Neural crest cell (in vitro differentiated cells): ENCODE measurements around the gene OPRL1. TPM values are rescaled to one million over a fixed set of nuclear protein-coding genes. Genes with fewer than 3 reads are reported as not detected.
"Not testable (repeated sequence)": the region's sequence is repeated elsewhere in the genome, so short reads cannot be mapped to it uniquely, and the experiment has no call there.

Source experiments
- DNase-seq: peaks from one replicate; pipeline ENCODE4 v3.0.0; 2021; ENCODE audit warnings: low read depth, mixed read lengths, low spot score
- H3K27ac Mint-ChIP-seq: one replicate; pipeline ENCODE4 v1.8.0; 2021; ENCODE audit warnings: mild to moderate bottlenecking, mixed read lengths; ENCODE audit not compliant: unreplicated experiment
- H3K27me3 Mint-ChIP-seq: 2 replicates; pipeline ENCODE4 v1.8.0; 2021; ENCODE audit warnings: low read depth, mild to moderate bottlenecking, mixed read lengths
- H3K36me3 Mint-ChIP-seq: 2 replicates; pipeline ENCODE4 v1.8.0; 2021; ENCODE audit warnings: low read depth, mild to moderate bottlenecking, mixed read lengths
- H3K4me1 Mint-ChIP-seq: 2 replicates; pipeline ENCODE4 v1.8.0; 2021; ENCODE audit warnings: mixed read lengths
- H3K4me3 Mint-ChIP-seq: one replicate; pipeline ENCODE4 v1.8.0; 2021; ENCODE audit warnings: mild to moderate bottlenecking, mixed read lengths
- H3K9me3 Mint-ChIP-seq: 2 replicates; pipeline ENCODE4 v1.8.0; 2021; ENCODE audit warnings: mixed read lengths
- total RNA-seq: library from RNA; stranded (reverse); gene quantifications from 2 replicates; pipeline ENCODE4 v1.2.1, GENCODE V29; 2021
- TF ChIP-seq, protein P1 (sequence below): fragments of 200-600 bp; sonication (generic); conservative IDR thresholded peaks from 2 replicates; pipeline ENCODE4 v1.5.0; 2021; ENCODE audit warnings: antibody characterized with exemption, mild to moderate bottlenecking

The OPRL1 gene
- total RNA-seq, 1 donor from 2014 or later: 0.96 TPM

DNA sequence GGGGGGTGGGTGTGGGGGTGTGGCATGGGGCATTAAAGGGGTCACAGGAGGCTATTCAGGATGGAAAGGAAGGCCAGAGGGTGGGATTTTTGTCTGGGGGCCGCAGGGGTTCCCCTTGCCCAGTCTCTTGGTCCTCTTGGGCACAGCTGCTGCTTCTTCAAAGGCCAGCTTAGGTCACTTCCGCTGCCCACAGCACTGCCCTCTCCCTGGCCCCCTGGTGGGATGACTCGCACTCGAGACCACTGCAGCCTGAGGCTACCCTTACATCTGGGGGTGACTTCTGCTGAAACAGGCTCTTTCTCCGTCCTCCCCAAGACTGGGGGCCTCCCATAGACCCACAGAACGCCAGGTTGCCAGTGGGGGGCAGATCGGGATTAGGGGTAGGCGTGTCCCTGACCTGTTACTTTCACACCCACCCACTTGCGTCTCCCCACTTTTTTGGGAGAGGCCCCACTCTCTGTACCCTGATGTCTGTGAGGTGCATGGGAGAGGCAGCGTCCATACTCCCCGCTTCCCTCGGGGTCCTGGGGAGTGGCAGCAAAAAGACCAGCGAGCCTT is 3.0 kb downstream of the OPRL1 start:
- Mint-ChIP-seq H3K27ac (no peak overlapping the region), H3K36me3 (no peaks in the 10 kb centered on the region), H3K9me3 (no peaks in the 10 kb centered on the region), H3K27me3 (peaks cover 59% of the 10 kb centered on the region), H3K4me3 (peak overlapping the region; percentile 67), H3K4me1 (peaks cover 30% of the 10 kb centered on the region)
- DNase-seq: no peak
- TF ChIP-seq, protein P1, sequence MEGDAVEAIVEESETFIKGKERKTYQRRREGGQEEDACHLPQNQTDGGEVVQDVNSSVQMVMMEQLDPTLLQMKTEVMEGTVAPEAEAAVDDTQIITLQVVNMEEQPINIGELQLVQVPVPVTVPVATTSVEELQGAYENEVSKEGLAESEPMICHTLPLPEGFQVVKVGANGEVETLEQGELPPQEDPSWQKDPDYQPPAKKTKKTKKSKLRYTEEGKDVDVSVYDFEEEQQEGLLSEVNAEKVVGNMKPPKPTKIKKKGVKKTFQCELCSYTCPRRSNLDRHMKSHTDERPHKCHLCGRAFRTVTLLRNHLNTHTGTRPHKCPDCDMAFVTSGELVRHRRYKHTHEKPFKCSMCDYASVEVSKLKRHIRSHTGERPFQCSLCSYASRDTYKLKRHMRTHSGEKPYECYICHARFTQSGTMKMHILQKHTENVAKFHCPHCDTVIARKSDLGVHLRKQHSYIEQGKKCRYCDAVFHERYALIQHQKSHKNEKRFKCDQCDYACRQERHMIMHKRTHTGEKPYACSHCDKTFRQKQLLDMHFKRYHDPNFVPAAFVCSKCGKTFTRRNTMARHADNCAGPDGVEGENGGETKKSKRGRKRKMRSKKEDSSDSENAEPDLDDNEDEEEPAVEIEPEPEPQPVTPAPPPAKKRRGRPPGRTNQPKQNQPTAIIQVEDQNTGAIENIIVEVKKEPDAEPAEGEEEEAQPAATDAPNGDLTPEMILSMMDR: no peak

DNA sequence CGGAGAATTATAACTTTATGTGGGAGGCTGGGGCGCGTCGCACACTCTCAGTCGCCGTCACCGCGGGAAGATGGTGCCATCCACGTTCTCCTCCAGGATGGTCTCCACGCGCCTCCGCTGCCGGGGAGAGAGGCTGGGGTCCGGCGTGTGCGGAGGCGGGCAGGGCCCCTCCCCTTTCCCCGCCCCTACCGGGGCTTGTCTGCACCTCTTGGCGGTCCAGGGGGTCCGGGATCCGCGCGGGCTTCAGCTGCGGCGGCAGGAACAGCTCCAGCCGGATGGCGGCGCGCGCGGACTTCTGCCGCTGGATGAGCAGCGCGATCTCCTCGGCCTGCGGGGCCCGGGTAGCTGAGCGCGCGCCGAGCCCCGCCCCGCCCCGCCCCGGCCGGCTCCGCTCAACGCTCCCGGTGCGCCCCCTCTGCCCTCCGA is 3.5 kb downstream of the OPRL1 start:
- TF ChIP-seq, protein P1: peak; percentile 67
- H3K4me1 Mint-ChIP-seq: peaks cover 30% of the 10 kb centered on the region
- no peaks in the 10 kb centered on the region for H3K9me3 Mint-ChIP-seq
- H3K36me3 Mint-ChIP-seq: no peaks in the 10 kb centered on the region
- H3K27me3 Mint-ChIP-seq: peaks cover 64% of the 10 kb centered on the region
- peak overlapping the region; percentile 67 for H3K4me3 Mint-ChIP-seq
- H3K27ac Mint-ChIP-seq: no peak overlapping the region
- peak; percentile 73 for DNase-seq

DNA sequence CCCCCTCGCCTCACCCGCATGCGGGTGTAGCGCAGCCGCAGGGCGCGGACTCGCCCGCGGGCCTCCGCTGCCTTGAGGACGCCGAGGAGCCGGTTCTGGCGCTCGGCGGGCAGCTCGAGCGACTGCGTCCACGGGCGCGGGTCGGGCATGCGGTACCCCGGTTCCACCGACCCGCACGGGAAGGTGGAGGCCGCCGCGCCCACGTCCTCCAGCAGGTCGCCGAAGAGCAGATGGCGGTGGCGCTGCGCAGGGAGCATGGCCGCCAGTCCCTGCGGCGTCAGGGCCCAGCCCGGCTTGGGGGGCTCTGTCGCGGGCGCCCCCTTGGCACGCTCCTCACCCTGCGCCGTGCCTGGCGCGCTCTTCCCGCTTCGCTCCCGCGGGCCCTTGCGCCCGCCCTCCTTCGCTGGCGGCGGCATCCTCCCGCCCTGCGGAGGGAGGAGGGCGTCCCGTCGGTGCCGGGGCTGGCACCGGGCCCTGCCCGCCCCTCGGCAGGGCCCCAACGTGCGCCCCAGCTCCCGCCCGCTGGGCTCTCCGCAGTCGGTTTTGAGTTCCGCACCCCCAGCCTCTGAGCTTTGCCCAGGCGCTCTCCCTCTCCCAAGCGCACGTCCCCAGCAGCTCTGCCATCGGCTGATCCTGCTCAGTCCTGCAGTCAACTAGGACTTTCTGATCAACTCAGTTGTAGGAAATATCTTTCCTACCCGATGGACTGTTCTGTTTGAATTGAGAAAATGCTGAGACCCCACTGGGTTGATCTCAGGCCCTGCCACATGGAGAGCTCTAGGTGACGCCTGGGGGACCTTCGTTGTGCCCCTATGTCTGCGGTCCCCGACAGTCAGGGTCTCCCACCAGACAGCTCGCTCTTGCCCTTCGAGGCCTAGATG is 4.2 kb downstream of the OPRL1 start, which contains the start of gene LKAAEAR1:
LKAAEAR1 (minus strand) TSS at position 595 of the 881 bp plus-strand sequence; CDS start at position 416, 179 bp downstream.
- Mint-ChIP-seq H3K4me1 (peaks cover 26% of the 10 kb centered on the region), H3K4me3 (peak within 1 kb of the TSS; percentile 88), H3K27ac (no peak within 1 kb of the TSS), H3K27me3 (peaks cover 71% of the 10 kb centered on the region), H3K9me3 (no peaks in the 10 kb centered on the region), H3K36me3 (no peaks in the 10 kb centered on the region)
- TF ChIP-seq, protein P1: no peak
- DNase-seq: no peak

DNA sequence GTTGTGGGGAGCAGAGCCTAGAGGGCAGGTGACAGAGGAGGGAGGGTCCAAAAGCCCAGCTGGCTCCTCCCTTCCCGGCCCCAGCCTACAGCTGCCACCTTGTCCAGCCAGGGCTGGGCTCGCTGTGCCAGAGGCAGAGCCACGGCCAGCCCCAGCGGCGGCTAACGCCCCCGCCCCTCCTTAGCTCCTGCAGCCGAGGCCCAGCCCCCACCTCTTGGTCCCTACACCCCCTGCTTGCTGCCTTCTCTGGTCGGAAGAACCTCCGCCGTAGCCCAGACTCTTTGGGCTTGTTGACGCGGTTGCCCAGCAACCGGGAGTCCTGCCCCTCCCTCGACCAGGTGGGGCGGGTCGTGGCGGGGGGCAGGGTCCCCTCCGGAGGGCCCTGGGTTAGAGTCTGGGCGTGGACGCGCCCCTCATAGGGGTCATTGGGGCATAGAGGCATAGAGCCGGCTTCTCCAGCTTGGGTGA is 4.8 kb downstream of the OPRL1 start:
- H3K36me3 Mint-ChIP-seq: no peaks in the 10 kb centered on the region
- DNase-seq: no peak
- H3K27me3 Mint-ChIP-seq: peaks cover 72% of the 10 kb centered on the region
- peak overlapping the region; percentile 88 for H3K4me3 Mint-ChIP-seq
- no peak overlapping the region for H3K27ac Mint-ChIP-seq
- TF ChIP-seq, protein P1: no peak
- no peaks in the 10 kb centered on the region for H3K9me3 Mint-ChIP-seq
- peaks cover 25% of the 10 kb centered on the region for H3K4me1 Mint-ChIP-seq

DNA sequence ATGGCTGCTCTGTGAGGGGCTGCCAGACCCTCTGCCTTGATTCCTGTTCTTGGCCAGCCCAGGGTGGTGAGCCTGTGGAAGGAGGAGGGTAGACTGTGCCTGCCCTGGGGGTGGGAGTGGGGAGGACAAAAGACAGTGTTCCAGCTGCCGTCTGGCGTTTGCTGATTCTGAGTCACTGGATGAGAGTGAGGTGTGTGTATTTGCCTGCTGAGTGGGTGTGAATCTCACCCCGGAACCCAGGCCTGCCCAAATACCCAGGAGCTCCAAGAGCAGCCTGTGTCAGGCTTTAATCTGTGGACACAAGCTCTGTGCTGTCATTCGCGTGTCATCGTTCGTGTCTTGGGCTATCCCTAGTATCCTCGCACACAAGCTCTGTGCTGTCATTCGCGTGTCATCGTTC is 6.9 kb downstream of the OPRL1 start:
- no peak for DNase-seq
- H3K4me1 Mint-ChIP-seq: peaks cover 20% of the 10 kb centered on the region
- TF ChIP-seq, protein P1: no peak
- no peaks in the 10 kb centered on the region for H3K36me3 Mint-ChIP-seq
- no peaks in the 10 kb centered on the region for H3K9me3 Mint-ChIP-seq
- no peak overlapping the region for H3K27ac Mint-ChIP-seq
- no peak overlapping the region for H3K4me3 Mint-ChIP-seq
- peaks cover 69% of the 10 kb centered on the region for H3K27me3 Mint-ChIP-seq

DNA sequence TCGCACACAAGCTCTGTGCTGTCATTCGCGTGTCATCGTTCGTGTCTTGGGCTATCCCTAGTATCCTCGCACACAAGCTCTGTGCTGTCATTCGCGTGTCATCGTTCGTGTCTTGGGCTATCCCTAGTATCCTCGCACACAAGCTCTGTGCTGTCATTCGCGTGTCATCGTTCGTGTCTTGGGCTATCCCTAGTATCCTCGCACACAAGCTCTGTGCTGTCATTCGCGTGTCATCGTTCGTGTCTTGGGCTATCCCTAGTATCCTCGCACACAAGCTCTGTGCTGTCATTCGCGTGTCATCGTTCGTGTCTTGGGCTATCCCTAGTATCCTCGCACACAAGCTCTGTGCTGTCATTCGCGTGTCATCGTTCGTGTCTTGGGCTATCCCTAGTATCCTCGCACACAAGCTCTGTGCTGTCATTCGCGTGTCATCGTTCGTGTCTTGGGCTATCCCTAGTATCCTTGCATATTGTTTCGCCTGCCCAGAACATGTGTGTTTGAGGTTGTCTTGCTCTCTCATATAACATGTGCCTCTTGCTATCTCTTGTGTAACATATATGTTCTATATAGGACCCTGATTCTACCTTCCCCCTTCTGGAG is 7.4 kb downstream of the OPRL1 start:
- not testable (repeated sequence) for DNase-seq, H3K27ac Mint-ChIP-seq, H3K4me3 Mint-ChIP-seq, H3K9me3 Mint-ChIP-seq, H3K36me3 Mint-ChIP-seq
- Mint-ChIP-seq H3K27me3 (peaks cover 67% of the 10 kb centered on the region), H3K4me1 (peaks cover 18% of the 10 kb centered on the region)

DNA sequence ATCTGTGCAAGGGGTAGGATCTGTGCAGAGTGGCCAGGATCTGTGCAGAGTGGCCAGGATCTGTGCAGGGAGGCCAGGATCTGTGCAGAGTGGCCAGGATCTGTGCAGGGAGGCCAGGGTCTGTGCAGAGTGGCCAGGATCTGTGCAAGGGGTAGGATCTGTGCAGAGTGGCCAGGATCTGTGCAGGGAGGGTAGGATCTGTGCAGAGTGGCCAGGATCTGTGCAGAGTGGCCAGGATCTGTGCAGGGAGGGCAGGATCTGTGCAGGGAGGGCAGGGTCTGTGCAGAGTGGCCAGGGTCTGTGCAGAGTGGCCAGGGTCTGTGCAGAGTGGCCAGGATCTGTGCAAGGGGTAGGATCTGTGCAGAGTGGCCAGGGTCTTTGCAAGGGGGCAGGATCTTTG is 8.7 kb downstream of the OPRL1 start:
- not testable (repeated sequence) for DNase-seq, H3K4me3 Mint-ChIP-seq, H3K9me3 Mint-ChIP-seq, H3K36me3 Mint-ChIP-seq, H3K27ac Mint-ChIP-seq
- H3K4me1 Mint-ChIP-seq: peaks cover 19% of the 10 kb centered on the region
- peaks cover 62% of the 10 kb centered on the region for H3K27me3 Mint-ChIP-seq
